Activated CD4-positive, alpha-beta T cell treated with anti-CD3 and anti-CD28 coated beads for 36 hours (primary cell): ENCODE data around the gene F12. TPM values are rescaled to one million over a fixed set of nuclear protein-coding genes. Genes with fewer than 3 reads are reported as not detected.

ENCODE experiments used
- ATAC-seq: fragments of 200-7000 bp; cut with Tn5 transposase; one replicate; pipeline ENCODE4 v1.10.0; 2021; ENCODE audit warnings: mild to moderate bottlenecking, moderate library complexity
- CTCF ChIA-PET: fragments of 350-600 bp; sonication (Branson Sonifier 250); formaldehyde crosslinking; loops from one replicate; lab custom pipeline; 2021; ENCODE audit warnings: antibody characterized with exemption; lab: Charles Lee
- POLR2A ChIA-PET: fragments of 350-600 bp; sonication (Branson Sonifier 250); formaldehyde crosslinking; loops from one replicate; lab custom pipeline; 2021; ENCODE audit warnings: antibody characterized with exemption, inconsistent platforms; lab: Charles Lee
- DNase-seq: peaks from one replicate; pipeline ENCODE4 v3.0.0-alpha.2; 2020
- H3K27ac Mint-ChIP-seq: one replicate; pipeline ENCODE4 v1.8.0; 2021; ENCODE audit warnings: mixed read lengths
- H3K27me3 Mint-ChIP-seq: one replicate; pipeline ENCODE4 v1.8.0; 2021; ENCODE audit warnings: mixed read lengths
- H3K36me3 Mint-ChIP-seq: one replicate; pipeline ENCODE4 v1.8.0; 2021; ENCODE audit warnings: low read depth, mixed read lengths
- H3K4me1 Mint-ChIP-seq: one replicate; pipeline ENCODE4 v1.8.0; 2021; ENCODE audit warnings: mixed read lengths
- H3K4me3 Mint-ChIP-seq: one replicate; pipeline ENCODE4 v1.8.0; 2021; ENCODE audit warnings: mild to moderate bottlenecking, moderate library complexity, mixed read lengths
- H3K9me3 Mint-ChIP-seq: one replicate; pipeline ENCODE4 v1.8.0; 2021; ENCODE audit warnings: low read depth, mixed read lengths
- intact Hi-C, 2 experiments: fragments of 100-400 bp; cut with DNase I in 1 of 2; cut with micrococcal nuclease in 1 of 2; formaldehyde crosslinking; loops; one replicate each; pipeline versions ENCODE4 v1.14.2 to v1.15.1; 2022 to 2024; cut with DNase I, micrococcal nuclease
- total RNA-seq, 2 experiments: library from RNA; stranded (reverse); gene quantifications; one replicate each; pipeline ENCODE4 v1.2.3, GENCODE V29; 2021

The F12 gene
- 1 to 10 TPM; 3.4 to 4.9 TPM for total RNA-seq

DNA sequence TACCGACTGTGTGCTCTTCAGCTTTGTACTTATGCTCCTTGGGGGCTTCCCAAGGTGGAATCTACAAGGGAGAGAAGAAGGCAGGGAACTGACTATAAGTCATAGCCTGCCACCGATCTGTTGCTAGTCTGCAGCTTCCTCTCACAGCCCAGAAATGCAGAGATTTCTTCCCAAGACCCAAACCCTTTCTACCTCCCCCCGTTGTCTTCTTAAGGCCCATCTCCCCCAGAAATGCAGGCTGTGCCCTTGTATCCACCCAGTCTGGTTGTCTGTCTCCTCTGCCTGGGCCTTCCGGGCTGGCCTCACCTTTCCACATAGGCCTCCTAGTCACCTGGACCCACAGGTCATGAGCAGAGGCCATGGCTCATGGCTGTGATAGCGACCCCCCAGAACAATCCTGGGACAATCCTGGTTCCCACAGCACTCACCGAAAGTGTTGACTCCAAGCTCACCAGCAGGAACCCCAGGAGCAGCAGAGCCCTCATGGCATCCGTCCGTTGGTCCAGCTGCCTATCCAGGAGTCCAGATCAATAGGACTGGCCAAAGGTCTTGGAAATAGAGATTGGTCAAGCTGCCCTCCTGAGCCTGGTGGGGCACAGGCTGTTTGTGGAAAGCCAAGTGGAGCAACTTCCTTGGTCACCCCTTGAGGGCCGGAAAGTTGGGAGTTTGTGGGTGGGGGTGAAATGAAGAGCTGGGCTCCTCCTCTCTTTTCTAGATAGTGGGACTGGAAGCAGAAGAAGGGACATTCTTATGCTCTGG lies at the start of gene F12:
Gene F12 (minus strand): TSS at position 522 of the 759 bp plus-strand sequence. CDS start 37 bp downstream, at position 485.
- intact Hi-C loops: no loop called here
- CTCF ChIA-PET: interaction anchor here (0.8 to 4.2 kb wide), 7 partner anchors 17 to 91 kb away, joined by 3 to 25 read pairs (median 6); no protein-coding TSS in a partner anchor
- no peak for ATAC-seq

DNA sequence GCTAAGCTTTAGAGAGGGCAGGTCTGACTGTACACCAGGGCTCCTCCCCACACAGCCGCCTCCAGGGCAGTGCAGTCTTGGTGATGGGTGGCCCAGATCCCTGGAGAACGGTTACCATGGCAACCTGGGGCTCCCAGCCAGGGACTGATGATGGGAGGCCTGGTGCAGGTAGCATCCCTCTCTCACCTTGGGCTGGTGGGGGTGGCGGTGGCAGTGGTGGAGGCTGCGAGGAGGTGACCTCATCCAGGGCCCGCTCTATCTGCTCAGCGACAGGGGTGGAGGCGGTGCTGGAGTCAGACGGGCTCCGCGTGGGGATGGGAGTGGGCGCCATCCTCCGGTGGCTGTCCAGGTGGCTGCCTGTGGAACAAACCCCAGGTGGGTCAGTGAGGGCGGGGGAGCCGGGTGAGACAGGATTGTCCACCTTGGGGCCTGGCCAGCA lies 49.6 kb upstream of the F12 start:
- Mint-ChIP-seq H3K36me3 (peaks cover 5% of the 10 kb centered on the region), H3K27me3 (no peaks in the 10 kb centered on the region), H3K27ac (no peak overlapping the region), H3K4me1 (peaks cover 16% of the 10 kb centered on the region), H3K4me3 (no peak overlapping the region), H3K9me3 (no peaks in the 10 kb centered on the region)
- no peak for ATAC-seq
- POLR2A ChIA-PET: no interaction called here
- intact Hi-C loops: no loop called here
- CTCF ChIA-PET: interaction anchor here (1.0 to 8.0 kb wide), 3 partner anchors 14 to 69 kb away, joined by 6 to 188 read pairs (median 41); partner anchors contain the start of gene PFN3
- no peak for DNase-seq

More for the DNA sequence above, at the start of gene F12:
- Mint-ChIP-seq H3K4me3 (no peak within 1 kb of the TSS), H3K4me1 (peaks cover 35% of the 10 kb centered on the region), H3K36me3 (no peaks in the 10 kb centered on the region), H3K27ac (no peak within 1 kb of the TSS), H3K27me3 (no peaks in the 10 kb centered on the region), H3K9me3 (no peaks in the 10 kb centered on the region)
- POLR2A ChIA-PET: no interaction called here
- no peak for DNase-seq

DNA sequence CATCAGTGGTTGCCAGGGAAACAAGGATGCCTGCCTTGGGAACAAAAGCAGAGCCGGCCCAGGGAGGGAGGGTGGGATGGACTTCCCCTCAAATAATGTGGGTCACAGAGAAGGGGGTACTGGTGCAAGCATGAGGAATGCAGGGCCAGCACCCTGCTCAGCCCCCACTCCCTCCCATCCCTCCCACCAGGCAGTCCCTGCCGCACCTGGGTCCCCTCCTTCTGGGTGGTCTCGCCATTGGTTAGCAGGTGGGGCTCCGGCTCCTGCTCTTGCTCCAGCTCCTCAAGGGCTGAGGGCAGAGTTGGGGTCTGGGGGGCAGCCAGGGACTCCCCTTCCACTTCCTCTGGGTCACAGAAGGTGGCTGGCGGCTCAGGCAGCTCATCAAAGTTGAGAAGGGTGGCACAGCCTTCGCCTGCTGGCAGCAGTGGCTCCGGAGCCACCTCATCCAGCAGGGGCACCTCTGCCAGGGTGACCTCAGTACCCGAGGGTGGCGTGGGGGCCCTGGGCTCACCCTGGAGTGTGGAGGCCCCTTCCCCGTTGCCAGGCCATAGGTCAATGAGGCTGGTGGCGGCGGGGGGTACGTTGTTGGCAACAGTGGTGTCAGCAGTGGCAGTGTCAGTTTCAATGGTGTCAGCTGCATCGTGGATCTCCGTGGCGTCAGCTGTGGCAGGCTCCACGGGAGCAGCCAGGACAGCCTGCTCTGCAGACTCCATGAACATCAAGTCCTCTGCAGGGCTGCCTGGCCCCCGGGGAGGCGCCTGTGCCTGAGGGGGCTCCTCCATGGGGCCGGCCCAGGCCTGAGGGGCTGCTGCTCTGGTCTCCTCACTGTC lies 48.7 kb upstream of the F12 start:
- ChIA-PET POLR2A (interaction anchor here (0.7 to 1.3 kb wide), 4 partner anchors 29 to 54 kb away, joined by 4 to 17 read pairs (median 6); partner anchors contain the start of gene PDLIM7), CTCF (interaction anchor here (0.5 to 8.0 kb wide), 23 partner anchors 12 to 150 kb away, joined by 3 to 188 read pairs (median 6); partner anchors contain the start of genes DBN1, F12, GRK6 and LMAN2)
- no peak for ATAC-seq
- no peak for DNase-seq
- Mint-ChIP-seq H3K27ac (peak overlapping the region; percentile 31), H3K4me1 (peaks cover 23% of the 10 kb centered on the region), H3K4me3 (no peak overlapping the region), H3K9me3 (no peaks in the 10 kb centered on the region), H3K36me3 (peaks cover 5% of the 10 kb centered on the region), H3K27me3 (no peaks in the 10 kb centered on the region)
- intact Hi-C loops: no loop called here

DNA sequence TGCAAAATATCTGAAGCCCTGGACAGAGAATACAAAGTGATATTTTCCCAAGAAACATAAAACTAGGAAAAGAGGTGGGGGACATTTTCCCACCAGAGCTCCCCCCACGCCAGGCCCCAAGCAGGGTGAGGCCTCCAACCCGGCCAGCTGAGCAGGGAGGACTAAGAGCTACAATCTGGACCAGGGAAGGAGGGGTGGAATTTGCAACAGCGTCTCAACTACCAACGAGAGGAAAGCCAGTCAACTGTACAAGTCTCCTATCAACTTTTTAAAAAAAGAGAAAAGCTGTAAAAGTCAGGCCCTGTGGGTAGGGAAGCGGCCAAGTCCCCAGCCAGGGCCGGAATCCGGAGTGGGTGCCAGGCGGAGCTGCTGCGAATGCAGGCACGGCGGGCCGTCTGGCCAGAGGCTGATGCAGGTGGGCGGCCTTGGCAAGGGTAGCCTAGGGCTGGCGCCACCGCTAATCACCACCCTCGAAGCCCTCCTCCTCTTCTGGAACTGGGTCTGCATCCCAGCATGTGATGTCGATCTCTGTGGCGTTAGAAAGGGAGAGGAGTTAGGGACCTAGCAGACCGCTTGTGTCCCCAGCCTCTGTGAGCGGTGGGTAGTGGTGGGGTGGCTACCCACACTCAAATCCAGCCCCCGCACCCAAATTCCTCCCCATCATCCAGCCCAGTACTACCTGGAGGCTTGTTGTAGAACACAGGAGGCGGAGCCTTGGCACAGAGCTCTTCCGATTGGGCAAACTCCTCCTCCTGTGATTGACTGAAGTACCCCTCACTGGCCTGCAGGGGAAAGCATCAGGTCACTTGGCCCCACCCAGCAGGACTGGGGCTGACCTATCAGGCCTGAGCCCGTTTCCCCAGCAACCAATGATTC lies 47.9 kb upstream of the F12 start:
- Mint-ChIP-seq H3K27ac (peak overlapping the region; percentile 31), H3K9me3 (no peaks in the 10 kb centered on the region), H3K4me1 (peaks cover 26% of the 10 kb centered on the region), H3K27me3 (no peaks in the 10 kb centered on the region), H3K4me3 (peak overlapping the region; percentile 23), H3K36me3 (peaks cover 5% of the 10 kb centered on the region)
- intact Hi-C loops: loop anchor here (1.0 kb wide), 7 partner anchors 15 to 343 kb away; partner anchors contain the start of genes PDLIM7 (in 2 of the 2) and DDX41 (in 1 of the 2)
- peak; percentile 41 for ATAC-seq
- POLR2A ChIA-PET: interaction anchor here (0.6 to 1.3 kb wide), 10 partner anchors 10 to 262 kb away, joined by 3 to 17 read pairs (median 4); partner anchors contain the start of gene PDLIM7
- peak; percentile 76 for DNase-seq
- CTCF ChIA-PET: interaction anchor here (0.5 to 8.0 kb wide), 30 partner anchors 12 to 288 kb away, joined by 3 to 188 read pairs (median 5); partner anchors contain the start of genes DBN1, F12, GRK6 and LMAN2

DNA sequence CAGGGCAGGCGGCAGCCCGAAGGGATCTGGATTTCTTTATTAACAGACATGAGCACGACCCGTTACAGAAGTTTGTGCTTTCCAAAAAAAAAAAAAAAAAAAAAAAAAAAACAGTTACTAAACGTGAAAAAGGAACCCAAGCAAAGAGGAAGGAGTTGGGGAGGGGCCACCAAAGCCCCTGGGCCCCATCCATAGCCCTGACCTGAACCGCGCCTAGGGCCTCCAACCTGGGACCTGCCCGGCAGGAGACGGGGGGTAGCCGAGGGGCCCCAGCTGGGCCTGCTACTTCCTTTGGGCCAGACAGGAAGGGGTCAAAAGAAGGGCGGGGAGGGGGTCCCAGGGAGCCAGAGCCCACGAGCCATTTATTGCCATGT lies 47.2 kb upstream of the F12 start:
- Mint-ChIP-seq H3K36me3 (peaks cover 5% of the 10 kb centered on the region), H3K4me1 (peaks cover 27% of the 10 kb centered on the region), H3K9me3 (no peaks in the 10 kb centered on the region), H3K4me3 (peak overlapping the region; percentile 80), H3K27ac (no peak overlapping the region), H3K27me3 (no peaks in the 10 kb centered on the region)
- DNase-seq (no peak), ATAC-seq (no peak)
- ChIA-PET CTCF (interaction anchor here (0.9 to 8.0 kb wide), 17 partner anchors 13 to 111 kb away, joined by 3 to 188 read pairs (median 6); partner anchors contain the start of genes F12, GRK6, PDLIM7 and PFN3), POLR2A (interaction anchor here (0.8 to 1.3 kb wide), 3 partner anchors 11 to 66 kb away, joined by 3 to 4 read pairs (median 4); partner anchors contain the start of gene PDLIM7)
- intact Hi-C loops: loop anchor here (1.0 kb wide), 7 partner anchors 16 to 342 kb away; partner anchors contain the start of genes PDLIM7 (in 2 of the 2) and DDX41 (in 1 of the 2)

DNA sequence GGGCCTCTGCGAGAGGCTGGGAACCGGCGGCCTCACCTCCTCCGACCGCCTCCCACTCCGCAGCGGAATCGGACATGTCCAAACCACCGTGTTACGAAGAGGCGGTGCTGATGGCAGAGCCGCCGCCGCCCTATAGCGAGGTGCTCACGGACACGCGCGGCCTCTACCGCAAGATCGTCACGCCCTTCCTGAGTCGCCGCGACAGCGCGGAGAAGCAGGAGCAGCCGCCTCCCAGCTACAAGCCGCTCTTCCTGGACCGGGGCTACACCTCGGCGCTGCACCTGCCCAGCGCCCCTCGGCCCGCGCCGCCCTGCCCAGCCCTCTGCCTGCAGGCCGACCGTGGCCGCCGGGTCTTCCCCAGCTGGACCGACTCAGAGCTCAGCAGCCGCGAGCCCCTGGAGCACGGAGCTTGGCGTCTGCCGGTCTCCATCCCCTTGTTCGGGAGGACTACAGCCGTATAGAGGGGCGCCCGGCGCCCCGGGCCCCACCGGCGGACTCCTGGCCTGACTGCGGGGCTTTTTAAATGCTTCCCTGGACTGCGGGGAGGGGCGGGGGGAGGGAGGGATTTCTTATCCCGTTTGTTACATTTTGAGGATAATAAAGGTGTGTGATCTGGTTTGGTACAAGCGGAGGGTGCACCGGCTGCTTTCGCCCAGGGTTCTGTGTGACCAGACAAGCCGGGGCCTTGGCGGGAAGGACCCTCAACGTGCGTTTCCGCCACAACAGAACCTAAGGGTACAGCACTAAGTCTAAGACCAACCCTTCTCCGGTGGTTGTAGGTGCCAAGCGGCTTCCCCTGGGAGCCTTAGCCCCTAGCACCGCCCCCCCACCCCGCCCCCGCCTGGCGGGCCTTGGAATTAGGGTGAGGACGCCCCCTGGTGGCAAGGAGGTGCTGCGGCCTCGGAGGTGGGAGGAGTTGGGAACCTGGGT lies 46.6 kb upstream of the F12 start:
- H3K9me3 Mint-ChIP-seq: no peaks in the 10 kb centered on the region
- peak overlapping the region; percentile 83 for H3K27ac Mint-ChIP-seq
- DNase-seq (peak; percentile 99), ATAC-seq (peak; percentile 30)
- POLR2A ChIA-PET: interaction anchor here (0.6 to 2.6 kb wide), 9 partner anchors 24 to 146 kb away, joined by 3 to 25 read pairs (median 6); partner anchors contain the start of genes GRK6 and LMAN2
- CTCF ChIA-PET: interaction anchor here (0.5 to 8.0 kb wide), 29 partner anchors 9 to 450 kb away, joined by 3 to 188 read pairs (median 6); partner anchors contain the start of genes F12, GRK6, LMAN2 and PDLIM7
- H3K27me3 Mint-ChIP-seq: no peaks in the 10 kb centered on the region
- intact Hi-C loops: loop anchor here (1.0 to 2.0 kb wide), 13 partner anchors 16 to 342 kb away; partner anchors contain the start of genes PDLIM7 (in 2 of the 2), DDX41 (in 1 of the 2), GRK6 (in 1 of the 2) and NSD1 (in 1 of the 2)
- peak overlapping the region; percentile 80 for H3K4me3 Mint-ChIP-seq
- H3K36me3 Mint-ChIP-seq: peaks cover 5% of the 10 kb centered on the region
- H3K4me1 Mint-ChIP-seq: peaks cover 27% of the 10 kb centered on the region

DNA sequence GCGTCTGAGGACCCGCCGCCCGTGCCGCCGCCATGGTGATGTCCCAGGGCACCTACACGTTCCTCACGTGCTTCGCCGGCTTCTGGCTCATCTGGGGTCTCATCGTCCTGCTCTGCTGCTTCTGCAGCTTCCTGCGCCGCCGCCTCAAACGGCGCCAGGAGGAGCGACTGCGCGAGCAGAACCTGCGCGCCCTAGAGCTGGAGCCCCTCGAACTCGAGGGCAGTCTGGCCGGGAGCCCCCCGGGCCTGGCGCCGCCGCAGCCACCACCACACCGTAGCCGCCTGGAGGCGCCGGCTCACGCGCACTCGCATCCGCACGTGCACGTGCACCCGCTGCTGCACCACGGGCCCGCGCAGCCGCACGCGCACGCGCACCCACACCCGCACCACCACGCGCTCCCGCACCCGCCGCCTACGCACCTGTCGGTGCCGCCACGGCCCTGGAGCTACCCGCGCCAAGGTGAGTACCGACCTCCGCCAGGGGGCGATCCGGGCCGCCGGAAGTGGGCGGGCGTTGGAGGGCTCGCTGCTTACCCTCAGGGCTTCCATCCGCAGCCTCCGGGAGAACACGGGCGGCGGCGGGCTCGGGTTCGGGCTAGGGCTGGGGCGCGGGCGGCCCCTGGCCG lies 45.8 kb upstream of the F12 start:
- ChIA-PET CTCF (interaction anchor here (0.5 to 8.0 kb wide), 28 partner anchors 10 to 449 kb away, joined by 3 to 188 read pairs (median 6); partner anchors contain the start of genes F12, GRK6, LMAN2 and PDLIM7), POLR2A (interaction anchor here (0.6 to 2.6 kb wide), 9 partner anchors 23 to 145 kb away, joined by 3 to 25 read pairs (median 6); partner anchors contain the start of genes GRK6 and LMAN2)
- Mint-ChIP-seq H3K27ac (no peak overlapping the region), H3K36me3 (peaks cover 5% of the 10 kb centered on the region), H3K4me3 (peak overlapping the region; percentile 80), H3K4me1 (peaks cover 27% of the 10 kb centered on the region), H3K27me3 (no peaks in the 10 kb centered on the region), H3K9me3 (no peaks in the 10 kb centered on the region)
- ATAC-seq (peak; percentile 65), DNase-seq (peak; percentile 96)
- intact Hi-C loops: loop anchor here (1.0 to 2.0 kb wide), 6 partner anchors 29 to 322 kb away; partner anchors contain the start of genes GRK6 (in 1 of the 2), NSD1 (in 1 of the 2), PRELID1 (in 1 of the 2) and RAB24 (in 1 of the 2)

DNA sequence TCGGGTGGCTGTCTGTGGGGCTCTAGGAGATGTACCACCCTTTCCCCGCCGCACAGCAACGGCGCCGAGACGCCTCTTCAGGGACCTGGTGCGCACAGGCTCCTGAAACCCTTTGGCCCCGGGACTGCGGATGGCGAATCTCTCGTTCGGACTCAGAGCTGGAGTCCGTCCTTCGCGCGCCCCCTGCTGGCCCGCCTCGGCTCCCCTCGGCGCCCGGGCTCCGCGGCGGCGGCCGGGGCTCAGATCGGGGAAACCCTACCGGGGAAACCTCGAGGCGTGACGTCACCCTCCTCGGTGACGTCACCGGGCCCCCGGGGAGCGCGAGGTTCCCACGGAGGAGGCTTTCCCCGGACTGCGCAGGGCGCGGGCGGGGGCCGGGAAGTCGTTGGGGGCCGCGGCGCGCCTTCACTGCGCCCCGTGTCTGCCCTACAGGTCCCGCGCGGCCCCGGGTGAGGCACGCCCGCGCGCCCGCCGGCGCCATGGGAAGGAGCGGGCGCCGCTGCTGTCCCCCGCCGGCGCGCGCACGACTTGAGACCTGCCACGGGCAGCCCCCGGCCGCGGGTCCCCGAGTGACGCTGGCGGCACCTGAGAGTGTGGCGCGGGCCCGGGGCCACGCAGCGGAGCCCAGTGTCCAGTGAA lies 45.2 kb upstream of the F12 start:
- intact Hi-C loops: loop anchor here (1.0 to 2.0 kb wide), 11 partner anchors 8 to 321 kb away; partner anchors contain the start of genes PRR7 (in 2 of the 2), GRK6 (in 1 of the 2), LMAN2 (in 1 of the 2) and NSD1 (in 1 of the 2)
- Mint-ChIP-seq H3K27ac (no peak overlapping the region), H3K4me1 (peaks cover 27% of the 10 kb centered on the region), H3K27me3 (no peaks in the 10 kb centered on the region), H3K36me3 (peaks cover 5% of the 10 kb centered on the region), H3K4me3 (peak overlapping the region; percentile 80), H3K9me3 (no peaks in the 10 kb centered on the region)
- ATAC-seq (peak; percentile 47), DNase-seq (peak; percentile 96)
- ChIA-PET CTCF (interaction anchor here (0.6 to 8.0 kb wide), 23 partner anchors 9 to 144 kb away, joined by 3 to 188 read pairs (median 7); partner anchors contain the start of genes F12, GRK6, PDLIM7 and PFN3), POLR2A (interaction anchor here (1.0 to 2.6 kb wide), 6 partner anchors 22 to 145 kb away, joined by 3 to 25 read pairs (median 8); partner anchors contain the start of gene LMAN2)
